Gastroesophageal sphincter (tissue), 3 donors: ENCODE measurements around the gene DNA2.

Experiments
- POLR2A ChIP-seq, 2 donors: fragments of 450-650 bp; IDR thresholded peaks; one replicate each; pipeline ENCODE4 v1.6.1; 2017; ENCODE audit warnings: antibody characterized with exemption in 2 of 2, mild to moderate bottlenecking in 2 of 2, moderate library complexity in 1 of 2
- TF ChIP-seq, protein P1 (sequence below), 4 experiments: fragments of 200-600 bp in 2 of 4; fragments of 450-650 bp in 2 of 4; sonication (generic) in 1 of 4; IDR thresholded peaks; one replicate each; pipeline ENCODE4 v1.5.1; 2017 to 2019; ENCODE audit warnings: antibody characterized with exemption in 4 of 4, mild to moderate bottlenecking in 2 of 4, moderate library complexity in 2 of 4

DNA sequence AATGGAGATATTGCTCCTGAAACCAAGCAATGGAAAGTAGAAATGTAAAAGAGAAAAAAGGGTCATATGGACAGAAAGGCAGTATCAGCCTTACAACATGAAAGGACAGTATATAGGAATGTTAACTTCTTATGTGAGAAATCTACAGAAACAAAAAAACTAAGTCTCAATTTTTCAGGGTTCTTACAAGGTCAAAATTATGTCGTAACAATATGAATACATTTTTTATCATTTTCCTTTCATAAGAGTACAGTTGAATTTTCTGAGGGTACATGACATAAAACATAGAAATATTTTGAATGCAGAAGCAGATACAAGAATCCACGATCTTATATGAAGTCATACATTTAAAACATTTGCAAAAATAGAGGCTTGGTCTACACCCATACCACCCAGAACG lies 10.7 kb downstream of the DNA2 start:
- TF ChIP-seq, protein P1, sequence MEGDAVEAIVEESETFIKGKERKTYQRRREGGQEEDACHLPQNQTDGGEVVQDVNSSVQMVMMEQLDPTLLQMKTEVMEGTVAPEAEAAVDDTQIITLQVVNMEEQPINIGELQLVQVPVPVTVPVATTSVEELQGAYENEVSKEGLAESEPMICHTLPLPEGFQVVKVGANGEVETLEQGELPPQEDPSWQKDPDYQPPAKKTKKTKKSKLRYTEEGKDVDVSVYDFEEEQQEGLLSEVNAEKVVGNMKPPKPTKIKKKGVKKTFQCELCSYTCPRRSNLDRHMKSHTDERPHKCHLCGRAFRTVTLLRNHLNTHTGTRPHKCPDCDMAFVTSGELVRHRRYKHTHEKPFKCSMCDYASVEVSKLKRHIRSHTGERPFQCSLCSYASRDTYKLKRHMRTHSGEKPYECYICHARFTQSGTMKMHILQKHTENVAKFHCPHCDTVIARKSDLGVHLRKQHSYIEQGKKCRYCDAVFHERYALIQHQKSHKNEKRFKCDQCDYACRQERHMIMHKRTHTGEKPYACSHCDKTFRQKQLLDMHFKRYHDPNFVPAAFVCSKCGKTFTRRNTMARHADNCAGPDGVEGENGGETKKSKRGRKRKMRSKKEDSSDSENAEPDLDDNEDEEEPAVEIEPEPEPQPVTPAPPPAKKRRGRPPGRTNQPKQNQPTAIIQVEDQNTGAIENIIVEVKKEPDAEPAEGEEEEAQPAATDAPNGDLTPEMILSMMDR (IDR thresholded peaks at IDR 0.05), result no peak
- TF ChIP-seq POLR2A (IDR thresholded peaks at IDR 0.05), result no peak
